IMR-90 (cell line): ENCODE data around the gene NRARP. TPM values are rescaled to one million over a fixed set of nuclear protein-coding genes. Genes with fewer than 3 reads are reported as not detected.

Experiments used
- ATAC-seq: fragments of 200-7000 bp; cut with Tn5 transposase; 2 replicates; pipeline ENCODE4 v1.9.1; 2020; ENCODE audit warnings: low read depth, mild to moderate bottlenecking, moderate library complexity
- BruUV-seq: library from RNA; stranded (reverse); fragments of 400-500 nt; replicated peaks from 2 replicates; lab custom pipeline; 2021; lab: Mats Ljungman, UMichigan
- CTCF ChIA-PET: fragments of 300-600 bp; formaldehyde crosslinking; extraction: SDS; loops from one replicate; lab custom pipeline; 2021; ENCODE audit warnings: antibody characterized with exemption; lab: Yijun Ruan, JAX
- POLR2A ChIA-PET: fragments of 300-600 bp; sonication (Branson Sonifier 250); formaldehyde crosslinking; loops from one replicate; lab custom pipeline; 2022; ENCODE audit warnings: antibody characterized with exemption; ENCODE audit not compliant: unreplicated experiment; lab: Charles Lee
- DNase-seq: peaks from one replicate; pipeline ENCODE4 v3.0.0; 2013
- H2AFZ ChIP-seq: replicated peaks from 2 replicates; pipeline ENCODE3; 2013; ENCODE audit warnings: low read length, mild to moderate bottlenecking; ENCODE audit not compliant: poor library complexity
- H2AK5ac ChIP-seq: 2 replicates; pipeline ENCODE4 v1.6.1; 2013; ENCODE audit warnings: low read depth, low read length, inconsistent platforms
- H2AK9ac ChIP-seq: replicated peaks from 2 replicates; pipeline ENCODE3; 2013; ENCODE audit warnings: mild to moderate bottlenecking, low read depth, low read length, moderate library complexity; ENCODE audit not compliant: poor library complexity
- H2BK120ac ChIP-seq: 2 replicates; pipeline ENCODE4 v1.6.1; 2013; ENCODE audit warnings: low read depth, low read length, inconsistent platforms
- H2BK15ac ChIP-seq: 3 replicates; pipeline ENCODE4 v1.6.1; 2013; ENCODE audit warnings: low read depth, low read length, inconsistent platforms
- H2BK20ac ChIP-seq: 2 replicates; pipeline ENCODE4 v1.6.1; 2013; ENCODE audit warnings: low read depth, mild to moderate bottlenecking, inconsistent platforms, low read length, moderate library complexity
- H2BK5ac ChIP-seq: 2 replicates; pipeline ENCODE4 v1.6.1; 2013; ENCODE audit warnings: mild to moderate bottlenecking, low read depth, low read length, inconsistent platforms; ENCODE audit not compliant: poor library complexity, severe bottlenecking
- H3K14ac ChIP-seq: replicated peaks from 2 replicates; pipeline ENCODE4 v1.6.1; 2013; ENCODE audit warnings: low read depth, low read length, inconsistent platforms
- H3K18ac ChIP-seq: 2 replicates; pipeline ENCODE4 v1.6.1; 2013; ENCODE audit warnings: low read depth, low read length, control low read depth
- H3K23ac ChIP-seq: 2 replicates; pipeline ENCODE4 v1.6.1; 2013; ENCODE audit warnings: low read depth, low read length, inconsistent platforms
- H3K27ac ChIP-seq: 2 replicates; pipeline ENCODE4 v1.5.1; 2013; ENCODE audit warnings: mild to moderate bottlenecking, control low read depth, low read length; ENCODE audit not compliant: insufficient read depth
- H3K27me3 ChIP-seq: 2 replicates; pipeline ENCODE4 v1.6.1; 2013; ENCODE audit warnings: low read length; ENCODE audit not compliant: control insufficient read depth, insufficient read depth
- H3K36me3 ChIP-seq: 2 replicates; pipeline ENCODE4 v1.6.1; 2013; ENCODE audit warnings: low read length, mixed read lengths; ENCODE audit not compliant: control insufficient read depth, insufficient read depth
- H3K4ac ChIP-seq: 2 replicates; pipeline ENCODE4 v1.6.1; 2013; ENCODE audit warnings: low read depth, low read length, inconsistent platforms
- H3K4me1 ChIP-seq: 2 replicates; pipeline ENCODE4 v1.6.1; 2013; ENCODE audit warnings: low read length, mixed read lengths; ENCODE audit not compliant: control insufficient read depth, insufficient read depth
- H3K4me2 ChIP-seq: 2 replicates; pipeline ENCODE4 v1.6.1; 2013; ENCODE audit warnings: low read depth, mild to moderate bottlenecking, control low read depth, low read length, moderate library complexity
- H3K4me3 ChIP-seq: 2 replicates; pipeline ENCODE4 v1.5.1; 2013; ENCODE audit warnings: low read depth, mild to moderate bottlenecking, control low read depth, low read length, moderate library complexity; ENCODE audit not compliant: insufficient read depth
- H3K56ac ChIP-seq: 2 replicates; pipeline ENCODE4 v1.6.1; 2013; ENCODE audit warnings: low read length, inconsistent platforms; ENCODE audit not compliant: insufficient read depth; ENCODE audit errors: extremely low read depth
- H3K79me1 ChIP-seq, 2 experiments: 2 replicates each; pipeline ENCODE4 v1.6.1; 2013; ENCODE audit warnings: low read length in 2 of 2, inconsistent platforms in 1 of 2, low read depth in 1 of 2
- H3K9ac ChIP-seq: 2 replicates; pipeline ENCODE4 v1.6.1; 2013; ENCODE audit warnings: low read depth, low read length, control low read depth
- H3K9me1 ChIP-seq: 2 replicates; pipeline ENCODE4 v1.6.1; 2013; ENCODE audit warnings: low read length, inconsistent platforms; ENCODE audit not compliant: insufficient read depth
- H3K9me3 ChIP-seq: 2 replicates; pipeline ENCODE4 v1.6.1; 2013; ENCODE audit warnings: low read length; ENCODE audit not compliant: control insufficient read depth, insufficient read depth
- H4K20me1 ChIP-seq: 2 replicates; pipeline ENCODE4 v1.6.1; 2013; ENCODE audit warnings: low read length, inconsistent platforms; ENCODE audit not compliant: insufficient read depth
- H4K5ac ChIP-seq: 2 replicates; pipeline ENCODE4 v1.6.1; 2013; ENCODE audit warnings: mild to moderate bottlenecking, low read depth, low read length, control low read depth
- H4K8ac ChIP-seq, 2 experiments: 2 replicates each; pipeline ENCODE4 v1.6.1; 2013; ENCODE audit warnings: low read depth in 2 of 2, low read length in 2 of 2, control low read depth in 1 of 2, inconsistent platforms in 1 of 2
- H4K91ac ChIP-seq: 2 replicates; pipeline ENCODE4 v1.6.1; 2013; ENCODE audit warnings: low read depth, low read length, inconsistent platforms; ENCODE audit not compliant: insufficient read depth
- CEBPB ChIP-seq: IDR thresholded peaks from 2 replicates; pipeline ENCODE4 v1.6.1; 2012; ENCODE audit warnings: low read depth, low read length, improper control_type of control experiment
- FOS ChIP-seq: fragments of 150-350 bp; IDR thresholded peaks from 2 replicates; pipeline ENCODE4 v1.6.1; 2016; ENCODE audit warnings: low read depth, low read length
- MAZ ChIP-seq: IDR thresholded peaks from 2 replicates; pipeline ENCODE4 v1.6.1; 2012; ENCODE audit warnings: low read depth, mild to moderate bottlenecking, low read length, improper control_type of control experiment, moderate library complexity, borderline replicate concordance
- NFE2L2 ChIP-seq: fragments of 150-350 bp; IDR thresholded peaks from 2 replicates; pipeline ENCODE4 v1.6.1; 2016; ENCODE audit warnings: low read depth, mild to moderate bottlenecking, low read length
- POLR2A ChIP-seq: IDR thresholded peaks from 2 replicates; pipeline ENCODE4 v1.6.1; 2012; ENCODE audit warnings: mild to moderate bottlenecking, low read depth, low read length
- RAD21 ChIP-seq: IDR thresholded peaks from 2 replicates; pipeline ENCODE4 v1.6.1; 2012; ENCODE audit warnings: low read length, improper control_type of control experiment
- RCOR1 ChIP-seq: IDR thresholded peaks from 2 replicates; pipeline ENCODE4 v1.6.1; 2012; ENCODE audit warnings: mild to moderate bottlenecking, low read length, improper control_type of control experiment; ENCODE audit not compliant: insufficient replicate concordance
- SMC3 ChIP-seq: fragments of 150-350 bp; IDR thresholded peaks from 2 replicates; pipeline ENCODE4 v1.6.1; 2016; ENCODE audit warnings: low read depth, mild to moderate bottlenecking, antibody characterized with exemption, low read length, moderate library complexity
- WGBS, 2 experiments: methylation state at CpG; one replicate each; pipeline versions ENCODE4 v1.1.5 to v1.1.7; 2013; ENCODE audit warnings: missing lambda C conversion rate in 2 of 2; ENCODE audit not compliant: insufficient read length in 1 of 2; ENCODE audit errors: extremely low coverage in 2 of 2; 5-methylcytosine and 5-hydroxymethylcytosine counted together
- dilution Hi-C: fragments of 300-500 bp; cut with HindIII; formaldehyde crosslinking; loops from one replicate; pipeline ENCODE4 v1.14.3; 2018; ENCODE audit warnings: low sequenced_read_pairs; ENCODE audit not compliant: unreplicated experiment
- in situ Hi-C: fragments of 300-500 bp; cut with MboI; formaldehyde crosslinking; loops from 3 replicates; pipeline ENCODE4 v1.14.3; 2019; ENCODE audit warnings: low sequenced_read_pairs, inconsistent platforms, mixed read lengths
- intact Hi-C: fragments of 100-400 bp; cut with micrococcal nuclease; formaldehyde crosslinking; loops from 2 replicates; pipeline ENCODE4 v1.10.0; 2022
- polyA plus RNA-seq, 3 experiments: library from polyadenylated mRNA; depleted of rRNA; stranded (reverse); fragments of >200 nt; gene quantifications; 2 replicates each; pipeline ENCODE4 v1.2.3, GENCODE V29; 2012; ENCODE audit warnings: low replicate concordance in 1 of 3
- total RNA-seq: library from RNA; depleted of rRNA; stranded (reverse); fragments of >200 nt; gene quantifications from 2 replicates; pipeline ENCODE4 v1.2.3, GENCODE V29; 2012
- TF ChIP-seq, protein P1 (sequence below): fragments of 150-350 bp; IDR thresholded peaks from 2 replicates; pipeline ENCODE4 v1.6.1; 2016; ENCODE audit warnings: low read depth, mild to moderate bottlenecking, low read length, moderate library complexity, borderline replicate concordance

NRARP gene
- total and polyA plus RNA-seq, 2 of the 4 experiments (the other 2 are of a cell fraction), result 0.15 TPM; not detected in 1

DNA sequence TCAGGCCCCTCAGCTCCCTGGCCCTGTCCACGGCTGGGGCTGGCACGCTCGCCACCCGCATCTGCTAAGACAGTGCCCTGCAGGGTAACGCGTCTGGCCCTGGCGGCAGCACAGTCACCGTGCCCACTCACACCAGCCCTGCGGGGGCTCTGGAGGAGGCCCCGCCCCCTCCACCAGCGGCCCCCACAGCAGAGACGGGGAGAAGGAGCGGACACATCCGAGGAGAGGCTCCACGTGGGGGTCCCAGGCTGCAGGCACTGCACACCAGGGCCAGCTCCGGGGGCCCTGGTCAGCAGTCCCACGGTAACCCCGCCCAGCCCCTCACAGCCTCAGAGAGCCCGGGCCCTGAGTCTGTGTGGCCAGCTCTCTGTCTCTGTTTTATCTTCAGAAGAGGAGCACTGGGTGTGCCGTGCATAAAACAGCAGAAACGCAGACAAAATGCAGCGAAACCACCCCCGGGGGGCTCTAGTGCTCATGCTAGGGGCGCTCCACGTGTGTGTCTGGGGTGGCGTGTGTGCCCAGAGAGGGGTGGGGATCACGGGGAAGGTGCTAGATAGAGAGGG lies 47.5 kb upstream of the NRARP start:
- intact Hi-C loops (no loop called here), in situ Hi-C loops (no loop called here)
- H3K4me1 ChIP-seq, result no peaks in the 10 kb centered on the region

More for the DNA sequence above, 47.5 kb upstream of the NRARP start:
- Histone ChIP-seq H4K8ac (no peak overlapping the region), H2BK15ac (no peak overlapping the region), H2BK20ac (no peak overlapping the region), H3K27ac (no peak overlapping the region), H2AFZ (no peak overlapping the region), H2AK5ac (no peak overlapping the region), H3K79me1 (no peaks in the 10 kb centered on the region), H3K27me3 (no peaks in the 10 kb centered on the region), H3K18ac (no peak overlapping the region), H3K9me1 (no peaks in the 10 kb centered on the region), H4K20me1 (no peaks in the 10 kb centered on the region), H3K36me3 (peaks cover 2% of the 10 kb centered on the region; the same call in 1 of the 2 replicates), H3K56ac (no peak overlapping the region), H2BK5ac (no peak overlapping the region), H4K91ac (no peak overlapping the region), H4K5ac (no peak overlapping the region), H3K9me3 (peaks cover 17% of the 10 kb centered on the region), H2BK120ac (no peak overlapping the region), H3K9ac (no peak overlapping the region), H3K4me2 (no peak overlapping the region), H3K14ac (no peak overlapping the region), H3K4ac (no peak overlapping the region), H3K23ac (no peak overlapping the region), H3K4me3 (no peak overlapping the region), H2AK9ac (no peak overlapping the region)
- ChIA-PET POLR2A (no interaction called here), CTCF (no interaction called here)
- WGBS, 2 experiments, result 97% methylated on average over 8 of the region's 27 CpGs; no CpG with 5 or more reads in 1 of the 2 experiments
- no peak for ATAC-seq
- TF ChIP-seq SMC3, result no peak
- TF ChIP-seq NFE2L2, result no peak
- TF ChIP-seq RAD21, result no peak
- TF ChIP-seq, protein P1, sequence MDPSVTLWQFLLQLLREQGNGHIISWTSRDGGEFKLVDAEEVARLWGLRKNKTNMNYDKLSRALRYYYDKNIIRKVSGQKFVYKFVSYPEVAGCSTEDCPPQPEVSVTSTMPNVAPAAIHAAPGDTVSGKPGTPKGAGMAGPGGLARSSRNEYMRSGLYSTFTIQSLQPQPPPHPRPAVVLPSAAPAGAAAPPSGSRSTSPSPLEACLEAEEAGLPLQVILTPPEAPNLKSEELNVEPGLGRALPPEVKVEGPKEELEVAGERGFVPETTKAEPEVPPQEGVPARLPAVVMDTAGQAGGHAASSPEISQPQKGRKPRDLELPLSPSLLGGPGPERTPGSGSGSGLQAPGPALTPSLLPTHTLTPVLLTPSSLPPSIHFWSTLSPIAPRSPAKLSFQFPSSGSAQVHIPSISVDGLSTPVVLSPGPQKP, result no peak
- no peak for TF ChIP-seq RCOR1
- TF ChIP-seq POLR2A, result no peak
- TF ChIP-seq MAZ, result no peak
- TF ChIP-seq FOS, result no peak
- no peak for TF ChIP-seq CEBPB
- no TSS peak for BruUV-seq
- dilution Hi-C loops, result no loop called here
- DNase-seq, result no peak
